SK-N-SH treated with all-trans-retinoic acid at 6 μM for 48 hours (cell line): Measurements from ENCODE around the gene PRR32.
"Not testable (repeated sequence)": the region's sequence is repeated elsewhere in the genome, so short reads cannot be mapped to it uniquely, and the experiment has no call there.

Source experiments
- ARNTL ChIP-seq: fragments of 450-650 bp; formaldehyde crosslinking; IDR thresholded peaks from 2 replicates; pipeline ENCODE4 v1.5.0; 2020; ENCODE audit warnings: low read depth, mild to moderate bottlenecking, moderate library complexity, borderline replicate concordance
- BACH2 ChIP-seq: fragments of 250-450 bp; sonication (Bioruptor Pico); IDR thresholded peaks from 2 replicates; pipeline ENCODE4 v1.9.0; 2021; ENCODE audit warnings: mild to moderate bottlenecking, borderline replicate concordance
- CREB5 ChIP-seq: fragments of 250-450 bp; sonication (Bioruptor Pico); IDR thresholded peaks from 2 replicates; pipeline ENCODE4 v1.5.1; 2020; ENCODE audit warnings: low read depth, mild to moderate bottlenecking, moderate library complexity
- CSDC2 ChIP-seq: fragments of 250-450 bp; sonication (Bioruptor Pico); IDR thresholded peaks from 2 replicates; pipeline ENCODE4 v1.5.0; 2020; ENCODE audit warnings: mild to moderate bottlenecking, moderate library complexity
- CSRNP3 ChIP-seq: fragments of 250-450 bp; sonication (Bioruptor Pico); IDR thresholded peaks from 2 replicates; pipeline ENCODE4 v1.5.1; 2021; ENCODE audit warnings: mild to moderate bottlenecking, moderate library complexity
- ESRRG ChIP-seq: fragments of 250-450 bp; sonication (Bioruptor Pico); IDR thresholded peaks from 2 replicates; pipeline ENCODE4 v1.6.1; 2021; ENCODE audit warnings: mild to moderate bottlenecking
- GLIS3 ChIP-seq: fragments of 250-450 bp; sonication (Bioruptor Pico); IDR thresholded peaks from 2 replicates; pipeline ENCODE4 v1.5.0; 2020; ENCODE audit warnings: mild to moderate bottlenecking, moderate library complexity
- ISL1 ChIP-seq: fragments of 250-450 bp; sonication (Bioruptor Pico); IDR thresholded peaks from 2 replicates; pipeline ENCODE4 v2.1.2; 2022; ENCODE audit warnings: mild to moderate bottlenecking, moderate library complexity
- PATZ1 ChIP-seq: fragments of 250-450 bp; sonication (Bioruptor Pico); IDR thresholded peaks from 2 replicates; pipeline ENCODE4 v1.8.0; 2020; ENCODE audit warnings: mild to moderate bottlenecking, moderate library complexity, borderline replicate concordance
- POU6F1 ChIP-seq: fragments of 250-450 bp; sonication (Bioruptor Pico); IDR thresholded peaks from 2 replicates; pipeline ENCODE4 v1.8.0; 2021; ENCODE audit warnings: low read depth, mild to moderate bottlenecking, moderate library complexity, borderline replicate concordance
- RARB ChIP-seq: fragments of 250-450 bp; sonication (Bioruptor Pico); IDR thresholded peaks from 2 replicates; pipeline ENCODE4 v1.8.0; 2021; ENCODE audit warnings: mild to moderate bottlenecking, moderate library complexity
- SNAI2 ChIP-seq: fragments of 250-450 bp; sonication (Bioruptor Pico); IDR thresholded peaks from 2 replicates; pipeline ENCODE4 v1.5.0; 2020; ENCODE audit warnings: mild to moderate bottlenecking, moderate library complexity
- ZC3H10 ChIP-seq: fragments of 250-450 bp; sonication (Bioruptor Pico); IDR thresholded peaks from 2 replicates; pipeline ENCODE4 v1.5.1; 2021; ENCODE audit warnings: mild to moderate bottlenecking, moderate library complexity
- ZFP30 ChIP-seq: fragments of 450-650 bp; formaldehyde crosslinking; IDR thresholded peaks from 2 replicates; pipeline ENCODE4 v1.5.0; 2022; ENCODE audit warnings: mild to moderate bottlenecking, moderate library complexity

- not testable (repeated sequence) for TF ChIP-seq ESRRG (CRISPR knock-in tag); PATZ1 (CRISPR knock-in tag); ZFP30 (CRISPR knock-in tag); RARB (CRISPR knock-in tag); ISL1 (CRISPR knock-in tag); POU6F1 (CRISPR knock-in tag); ARNTL (CRISPR knock-in tag); CSDC2 (CRISPR knock-in tag); SNAI2 (CRISPR knock-in tag); ZC3H10; GLIS3 (CRISPR knock-in tag); BACH2; CSRNP3 (CRISPR knock-in tag); CREB5 (CRISPR knock-in tag)
These were observed 12.7 kb upstream of the PRR32 start for GRCh38 chrX:126806784-126807183.
